Adrenal gland (tissue), 5 donors: ENCODE data around the gene RPS19.

Experiments
- POLR2A ChIP-seq, 2 donors: fragments of 450-650 bp; IDR thresholded peaks; one replicate each; pipeline ENCODE4 v1.6.1; 2017; ENCODE audit warnings: antibody characterized with exemption in 2 of 2, mild to moderate bottlenecking in 2 of 2, moderate library complexity in 1 of 2
- TF ChIP-seq, protein P1 (sequence below), 6 experiments: fragments of 450-650 bp in 4 of 6; fragments of 200-600 bp in 2 of 6; sonication (generic) in 1 of 6; IDR thresholded peaks; 1 replicate in 5 of 6; 2 replicates in 1 of 6; pipeline versions ENCODE4 v1.5.1 to v1.8.0; 2016 to 2021; ENCODE audit warnings: antibody characterized with exemption in 6 of 6, mild to moderate bottlenecking in 2 of 6, moderate library complexity in 1 of 6
- donor health status: DM: no; HTN: no; CAD: no.

DNA sequence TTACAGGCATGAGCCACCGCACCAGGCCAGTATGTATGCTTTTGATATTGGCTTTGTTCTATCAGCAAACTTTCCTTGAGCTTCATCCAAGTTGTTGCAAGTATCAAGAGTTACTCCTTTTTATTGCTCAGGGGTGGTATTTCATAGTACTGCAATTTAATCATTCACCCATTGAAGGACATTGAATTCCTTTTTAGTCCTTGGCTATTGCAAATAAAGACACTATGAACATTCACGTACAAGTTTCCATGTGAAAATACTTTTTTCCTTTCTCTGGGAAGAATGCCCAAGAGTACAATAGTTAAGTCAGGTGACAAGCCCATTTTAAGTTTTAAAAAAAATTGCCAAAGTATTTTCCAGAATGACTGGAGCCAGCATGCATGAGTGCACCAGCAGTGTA lies 43.3 kb upstream of the RPS19 start:
- TF ChIP-seq, protein P1, sequence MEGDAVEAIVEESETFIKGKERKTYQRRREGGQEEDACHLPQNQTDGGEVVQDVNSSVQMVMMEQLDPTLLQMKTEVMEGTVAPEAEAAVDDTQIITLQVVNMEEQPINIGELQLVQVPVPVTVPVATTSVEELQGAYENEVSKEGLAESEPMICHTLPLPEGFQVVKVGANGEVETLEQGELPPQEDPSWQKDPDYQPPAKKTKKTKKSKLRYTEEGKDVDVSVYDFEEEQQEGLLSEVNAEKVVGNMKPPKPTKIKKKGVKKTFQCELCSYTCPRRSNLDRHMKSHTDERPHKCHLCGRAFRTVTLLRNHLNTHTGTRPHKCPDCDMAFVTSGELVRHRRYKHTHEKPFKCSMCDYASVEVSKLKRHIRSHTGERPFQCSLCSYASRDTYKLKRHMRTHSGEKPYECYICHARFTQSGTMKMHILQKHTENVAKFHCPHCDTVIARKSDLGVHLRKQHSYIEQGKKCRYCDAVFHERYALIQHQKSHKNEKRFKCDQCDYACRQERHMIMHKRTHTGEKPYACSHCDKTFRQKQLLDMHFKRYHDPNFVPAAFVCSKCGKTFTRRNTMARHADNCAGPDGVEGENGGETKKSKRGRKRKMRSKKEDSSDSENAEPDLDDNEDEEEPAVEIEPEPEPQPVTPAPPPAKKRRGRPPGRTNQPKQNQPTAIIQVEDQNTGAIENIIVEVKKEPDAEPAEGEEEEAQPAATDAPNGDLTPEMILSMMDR (IDR thresholded peaks at IDR 0.05), result no peak
- TF ChIP-seq POLR2A (IDR thresholded peaks at IDR 0.05), result no peak
